ENCODE measurements around the gene RABEP1.

GRCh38 chr17:5241861-5242671 lies 40.0 kb upstream of the RABEP1 start:
- TF ChIP-seq TAF1 (IDR thresholded peaks at IDR 0.05; ENCODE audit: borderline replicate concordance, insufficient read depth, low read length) (no peak), SIN3A (IDR thresholded peaks at IDR 0.05; ENCODE audit: borderline replicate concordance, insufficient read depth, low read length) (no peak), REST (IDR thresholded peaks at IDR 0.05; ENCODE audit: insufficient read depth in 1 of 2, low read depth in 2 of 2, low read length in 2 of 2) (no peak), POLR2AphosphoS5 (IDR thresholded peaks at IDR 0.05; ENCODE audit: low read depth, low read length) (no peak), FOXP2 (optimal IDR thresholded peaks at IDR 0.05; ENCODE audit: borderline replicate concordance, extremely low read depth, extremely low read length, insufficient read depth) (no peak)
